ENCODE data around the gene LPIN2. TPM values are rescaled to one million over a fixed set of nuclear protein-coding genes. Genes with fewer than 3 reads are reported as not detected.

LPIN2 gene
- total RNA-seq, 3 donors from 2014 or later (not counting 1 experiment from before 2014, with no cell fraction given) = 32.9 to 58.8 (median 57.1) TPM

DNA sequence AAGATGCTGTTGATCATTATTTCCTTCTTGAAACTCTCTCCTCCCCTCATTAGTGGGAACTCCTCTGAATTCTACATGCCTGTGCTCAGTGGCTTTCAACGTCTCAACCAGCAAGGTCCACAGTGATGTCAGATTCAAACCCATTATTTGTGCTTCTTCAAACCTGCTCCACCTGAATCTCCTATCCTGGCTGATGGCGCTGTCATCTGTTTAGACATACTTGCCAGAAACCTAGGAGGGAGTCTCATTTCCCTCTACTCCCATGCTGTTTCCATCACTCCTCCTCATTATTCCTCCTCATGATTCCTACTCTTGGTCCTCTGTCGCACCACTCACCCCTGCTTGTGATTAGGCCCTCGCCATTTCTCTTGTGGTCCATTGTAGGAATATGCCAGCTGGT, 2.9 kb upstream of the LPIN2 start:
- peak overlapping the region in 1 of 2 donors; percentile 50 for H3K27ac Mint-ChIP-seq
- TF ChIP-seq, protein P1, sequence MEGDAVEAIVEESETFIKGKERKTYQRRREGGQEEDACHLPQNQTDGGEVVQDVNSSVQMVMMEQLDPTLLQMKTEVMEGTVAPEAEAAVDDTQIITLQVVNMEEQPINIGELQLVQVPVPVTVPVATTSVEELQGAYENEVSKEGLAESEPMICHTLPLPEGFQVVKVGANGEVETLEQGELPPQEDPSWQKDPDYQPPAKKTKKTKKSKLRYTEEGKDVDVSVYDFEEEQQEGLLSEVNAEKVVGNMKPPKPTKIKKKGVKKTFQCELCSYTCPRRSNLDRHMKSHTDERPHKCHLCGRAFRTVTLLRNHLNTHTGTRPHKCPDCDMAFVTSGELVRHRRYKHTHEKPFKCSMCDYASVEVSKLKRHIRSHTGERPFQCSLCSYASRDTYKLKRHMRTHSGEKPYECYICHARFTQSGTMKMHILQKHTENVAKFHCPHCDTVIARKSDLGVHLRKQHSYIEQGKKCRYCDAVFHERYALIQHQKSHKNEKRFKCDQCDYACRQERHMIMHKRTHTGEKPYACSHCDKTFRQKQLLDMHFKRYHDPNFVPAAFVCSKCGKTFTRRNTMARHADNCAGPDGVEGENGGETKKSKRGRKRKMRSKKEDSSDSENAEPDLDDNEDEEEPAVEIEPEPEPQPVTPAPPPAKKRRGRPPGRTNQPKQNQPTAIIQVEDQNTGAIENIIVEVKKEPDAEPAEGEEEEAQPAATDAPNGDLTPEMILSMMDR (IDR thresholded peaks at IDR 0.05) = no peak
- peaks cover 0 to 3% of the 10 kb centered on the region in 2 donors for H3K27me3 Mint-ChIP-seq (ENCODE audit: low read depth in 2 of 2)
- H3K9me3 Mint-ChIP-seq = no peaks in the 10 kb centered on the region
- Histone ChIP-seq H3K9me3 (ENCODE audit: control insufficient read depth, insufficient read depth, low read length) (no peaks in the 10 kb centered on the region), H3K4me3 (ENCODE audit: low read length) (no peak overlapping the region), H3K27me3 (ENCODE audit: control insufficient read depth, insufficient read depth, low read length) (no peaks in the 10 kb centered on the region), H3K4me1 (ENCODE audit: control insufficient read depth, insufficient read depth, low read length) (peaks cover 38% of the 10 kb centered on the region), H3K27ac (ENCODE audit: low read length) (no peak overlapping the region), H3K36me3 (ENCODE audit: control insufficient read depth, insufficient read depth, low read length) (no peaks in the 10 kb centered on the region)
- H3K4me3 Mint-ChIP-seq = peak overlapping the region; percentile 14
- intact Hi-C loops (cut with micrococcal nuclease) = no loop called here
- ATAC-seq (no peak), DNase-seq (no peak)
- H3K4me1 Mint-ChIP-seq = peaks cover 23 to 28% of the 10 kb centered on the region in 2 donors
- 84% methylated on average over 4 of the region's 4 CpGs for WGBS (ENCODE audit: insufficient coverage)
- H3K36me3 Mint-ChIP-seq = no peaks in the 10 kb centered on the region

DNA sequence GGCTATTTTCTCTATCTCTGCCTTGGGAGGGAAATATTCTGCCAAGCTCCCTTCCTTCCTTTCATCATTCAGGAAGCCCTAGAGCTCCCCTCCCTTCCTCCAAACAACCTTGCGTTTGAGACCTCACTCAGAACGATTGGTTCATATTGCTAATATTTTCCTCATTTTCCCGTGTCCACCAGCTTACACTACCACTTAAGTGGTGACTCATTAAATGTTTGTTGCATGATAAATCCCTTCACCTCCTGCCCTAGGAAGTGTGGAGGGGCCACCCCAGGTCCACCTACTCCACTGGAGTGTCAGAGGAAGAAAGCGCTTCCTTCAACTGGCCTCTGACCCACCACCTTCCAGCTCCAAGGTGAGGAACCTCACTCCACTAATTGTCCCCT, 2.3 kb upstream of the LPIN2 start:
- DNase-seq (peak in 1 of 2 donors; percentile 6), ATAC-seq (no peak)
- H3K36me3 ChIP-seq (ENCODE audit: control insufficient read depth, insufficient read depth, low read length) = no peaks in the 10 kb centered on the region
- Mint-ChIP-seq H3K4me3 (no peak overlapping the region), H3K36me3 (peaks cover under 1% of the 10 kb centered on the region), H3K27ac (peak overlapping the region; percentile 2 to 50), H3K4me1 (peaks cover 27 to 33% of the 10 kb centered on the region in 2 donors), H3K27me3 (ENCODE audit: low read depth in 2 of 2) (peaks cover 0 to 3% of the 10 kb centered on the region in 2 donors), H3K9me3 (no peaks in the 10 kb centered on the region)
- no peak overlapping the region for H3K4me3 ChIP-seq (ENCODE audit: low read length)
- H3K4me1 ChIP-seq (ENCODE audit: control insufficient read depth, insufficient read depth, low read length) = peaks cover 38% of the 10 kb centered on the region
- TF ChIP-seq, protein P1 (IDR thresholded peaks at IDR 0.05) = no peak
- WGBS (ENCODE audit: insufficient coverage) = 63% methylated on average over 4 of the region's 4 CpGs
- H3K27ac ChIP-seq (ENCODE audit: low read length) = no peak overlapping the region
- no peaks in the 10 kb centered on the region for H3K9me3 ChIP-seq (ENCODE audit: control insufficient read depth, insufficient read depth, low read length)
- intact Hi-C loops (cut with micrococcal nuclease) = no loop called here
- no peaks in the 10 kb centered on the region for H3K27me3 ChIP-seq (ENCODE audit: control insufficient read depth, insufficient read depth, low read length)

DNA sequence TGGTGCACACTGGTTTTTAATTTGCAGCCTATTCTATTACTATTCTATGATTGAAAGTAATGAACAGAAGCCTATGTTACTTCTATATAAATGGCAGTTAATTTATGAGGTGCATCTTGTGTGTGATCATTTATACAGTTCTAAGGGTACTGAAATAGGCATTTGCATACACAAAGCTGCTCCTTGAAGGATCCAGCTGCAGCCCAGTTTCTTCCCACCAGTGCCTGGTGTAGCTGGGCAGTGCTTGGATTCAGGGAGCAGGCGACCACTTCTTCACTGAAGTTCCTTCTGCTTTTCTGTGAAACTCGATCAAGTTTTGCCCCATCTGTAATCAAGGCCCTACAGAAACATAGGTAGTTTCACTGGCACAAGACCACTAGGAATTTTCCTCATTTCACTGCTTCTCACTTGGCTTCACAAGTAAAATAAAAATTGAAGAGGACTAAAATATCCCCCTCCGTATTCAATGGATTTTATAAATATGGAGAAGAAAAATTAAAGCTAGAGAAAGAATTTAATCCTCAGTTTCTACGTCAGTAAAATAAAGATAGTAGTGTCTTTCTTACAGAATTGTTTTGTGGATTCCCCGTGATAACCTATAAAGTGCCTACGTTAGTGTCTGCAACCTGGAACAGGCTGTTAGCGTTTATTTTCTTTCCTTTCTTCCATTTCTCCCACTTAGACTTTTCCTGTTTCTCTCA, 1.7 kb upstream of the LPIN2 start:
- TF ChIP-seq, protein P1 (IDR thresholded peaks at IDR 0.05) = no peak
- Histone ChIP-seq H3K36me3 (ENCODE audit: control insufficient read depth, insufficient read depth, low read length) (no peaks in the 10 kb centered on the region), H3K4me3 (ENCODE audit: low read length) (no peak overlapping the region), H3K9me3 (ENCODE audit: control insufficient read depth, insufficient read depth, low read length) (no peaks in the 10 kb centered on the region), H3K4me1 (ENCODE audit: control insufficient read depth, insufficient read depth, low read length) (peaks cover 38% of the 10 kb centered on the region), H3K27ac (ENCODE audit: low read length) (no peak overlapping the region), H3K27me3 (ENCODE audit: control insufficient read depth, insufficient read depth, low read length) (no peaks in the 10 kb centered on the region)
- intact Hi-C loops (cut with micrococcal nuclease) = no loop called here
- 67% methylated on average over 6 of the region's 7 CpGs for WGBS (ENCODE audit: insufficient coverage)
- no peak for DNase-seq
- H3K4me3 Mint-ChIP-seq = no peak overlapping the region
- H3K9me3 Mint-ChIP-seq = no peaks in the 10 kb centered on the region
- peaks cover 0 to 3% of the 10 kb centered on the region in 2 donors for H3K27me3 Mint-ChIP-seq (ENCODE audit: low read depth in 2 of 2)
- H3K4me1 Mint-ChIP-seq = peaks cover 32 to 38% of the 10 kb centered on the region in 2 donors
- H3K27ac Mint-ChIP-seq = peak overlapping the region; percentile 2 to 50
- peaks cover 6% of the 10 kb centered on the region for H3K36me3 Mint-ChIP-seq
- ATAC-seq = no peak

All from natural killer cell (primary cell).